Measurements from ENCODE around the gene TMEM54.

DNA sequence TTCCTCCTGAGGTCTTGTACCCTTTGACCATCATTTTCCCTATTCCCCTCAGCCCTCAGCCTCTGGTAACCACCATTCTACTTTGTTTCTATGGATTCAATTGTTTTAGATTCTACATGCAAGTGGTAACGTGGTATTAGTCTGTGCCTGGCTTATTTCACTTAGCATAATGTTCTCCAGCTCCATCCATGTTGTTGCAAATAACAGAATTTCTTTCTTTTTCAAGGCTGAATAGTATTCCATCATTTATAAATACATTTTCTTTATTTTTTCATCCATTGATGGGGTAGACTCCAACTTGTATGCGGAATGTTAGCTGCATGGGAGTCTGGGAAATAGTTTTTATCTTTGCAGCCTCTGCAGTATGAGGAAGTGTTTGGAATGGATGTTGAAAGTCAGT is 26.3 kb upstream of the TMEM54 start:
- TF ChIP-seq, protein P1, sequence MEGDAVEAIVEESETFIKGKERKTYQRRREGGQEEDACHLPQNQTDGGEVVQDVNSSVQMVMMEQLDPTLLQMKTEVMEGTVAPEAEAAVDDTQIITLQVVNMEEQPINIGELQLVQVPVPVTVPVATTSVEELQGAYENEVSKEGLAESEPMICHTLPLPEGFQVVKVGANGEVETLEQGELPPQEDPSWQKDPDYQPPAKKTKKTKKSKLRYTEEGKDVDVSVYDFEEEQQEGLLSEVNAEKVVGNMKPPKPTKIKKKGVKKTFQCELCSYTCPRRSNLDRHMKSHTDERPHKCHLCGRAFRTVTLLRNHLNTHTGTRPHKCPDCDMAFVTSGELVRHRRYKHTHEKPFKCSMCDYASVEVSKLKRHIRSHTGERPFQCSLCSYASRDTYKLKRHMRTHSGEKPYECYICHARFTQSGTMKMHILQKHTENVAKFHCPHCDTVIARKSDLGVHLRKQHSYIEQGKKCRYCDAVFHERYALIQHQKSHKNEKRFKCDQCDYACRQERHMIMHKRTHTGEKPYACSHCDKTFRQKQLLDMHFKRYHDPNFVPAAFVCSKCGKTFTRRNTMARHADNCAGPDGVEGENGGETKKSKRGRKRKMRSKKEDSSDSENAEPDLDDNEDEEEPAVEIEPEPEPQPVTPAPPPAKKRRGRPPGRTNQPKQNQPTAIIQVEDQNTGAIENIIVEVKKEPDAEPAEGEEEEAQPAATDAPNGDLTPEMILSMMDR (IDR thresholded peaks at IDR 0.05), result no peak
- TF ChIP-seq EP300 (IDR thresholded peaks at IDR 0.05), result no peak
